NCI-H1417 (cell line): ENCODE results near the gene SLC35B4.
"Not testable (repeated sequence)": the region's sequence is repeated elsewhere in the genome, so short reads cannot be mapped to it uniquely, and the experiment has no call there.

Source experiments
- DNase-seq, 3 experiments: peaks; one replicate each; lab custom pipeline; 2025; lab: John Stamatoyannopoulos, UW

Gene SLC35B4

DNA sequence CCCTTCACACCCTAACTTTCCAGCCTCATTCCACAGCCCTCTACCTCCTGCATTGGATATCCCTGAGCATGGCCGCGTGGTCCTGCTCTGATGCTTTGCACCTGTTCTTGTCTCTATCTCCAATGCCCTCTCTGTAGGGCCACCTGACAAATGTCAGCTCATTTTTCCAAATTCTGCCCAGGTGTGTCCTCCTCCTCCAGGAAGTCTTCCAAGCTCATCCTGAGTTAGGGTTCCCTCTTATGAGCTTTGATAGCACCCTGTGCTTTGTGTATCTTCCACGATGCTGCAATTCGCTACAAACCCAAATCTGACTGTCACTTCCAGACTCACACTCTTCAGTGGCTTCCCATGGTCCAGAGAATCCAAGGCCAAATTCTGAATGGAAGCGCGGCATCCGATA lies 14.7 kb upstream of the SLC35B4 start:
- no peak for DNase-seq

DNA sequence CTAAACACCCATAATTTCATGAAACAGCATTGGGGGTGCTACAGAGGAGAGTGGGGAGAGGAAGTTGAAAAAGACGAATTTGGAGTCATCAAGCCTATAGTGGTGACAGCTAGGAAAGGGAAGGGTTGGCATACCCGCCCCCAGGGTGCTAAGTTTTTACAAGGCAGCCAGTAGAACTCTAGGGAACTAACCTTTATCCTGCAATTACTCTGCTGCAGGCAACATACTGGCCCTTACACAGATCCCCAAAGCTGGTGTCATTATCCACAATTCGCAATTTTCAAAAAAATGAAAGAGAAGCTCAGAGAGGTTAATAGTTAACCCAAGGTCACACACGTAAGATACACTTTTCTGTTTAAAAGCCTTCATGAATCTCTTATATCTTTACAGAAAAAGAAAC lies 14.2 kb upstream of the SLC35B4 start:
- DNase-seq = no peak

DNA sequence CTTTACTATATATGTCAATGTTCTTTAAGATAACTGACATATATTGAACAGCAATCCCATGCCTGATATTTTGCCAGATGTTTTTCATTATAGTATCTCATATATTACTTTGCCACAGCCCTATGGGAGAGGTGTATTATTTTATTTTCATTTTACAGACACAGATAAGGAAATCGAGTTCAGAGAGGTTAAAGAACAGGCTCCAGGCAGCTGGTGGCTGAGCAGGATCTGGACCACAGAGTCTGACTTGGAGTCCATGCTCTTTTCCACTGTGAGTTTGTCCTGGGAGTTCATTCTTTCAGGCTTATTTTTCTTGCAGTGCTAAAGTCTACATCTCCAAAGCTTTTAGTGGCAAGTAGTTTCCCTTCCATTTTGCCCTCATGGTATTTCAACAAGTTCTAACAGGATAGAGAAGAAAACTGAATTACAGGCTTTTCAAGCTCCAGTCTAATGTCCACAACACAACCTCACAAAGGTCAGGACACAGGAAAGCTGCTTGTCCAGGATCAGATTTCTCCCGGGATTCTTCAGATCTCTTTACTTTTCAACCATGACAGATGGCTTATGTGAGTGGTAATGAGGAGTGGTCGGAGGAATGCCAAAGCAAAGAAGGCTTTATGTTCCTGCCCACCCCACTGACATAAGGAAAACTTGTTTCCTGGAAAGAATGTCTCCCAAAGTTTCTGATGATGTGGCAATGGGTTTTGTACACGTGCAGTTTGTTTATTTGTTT lies 13.1 kb upstream of the SLC35B4 start:
- DNase-seq = no peak

DNA sequence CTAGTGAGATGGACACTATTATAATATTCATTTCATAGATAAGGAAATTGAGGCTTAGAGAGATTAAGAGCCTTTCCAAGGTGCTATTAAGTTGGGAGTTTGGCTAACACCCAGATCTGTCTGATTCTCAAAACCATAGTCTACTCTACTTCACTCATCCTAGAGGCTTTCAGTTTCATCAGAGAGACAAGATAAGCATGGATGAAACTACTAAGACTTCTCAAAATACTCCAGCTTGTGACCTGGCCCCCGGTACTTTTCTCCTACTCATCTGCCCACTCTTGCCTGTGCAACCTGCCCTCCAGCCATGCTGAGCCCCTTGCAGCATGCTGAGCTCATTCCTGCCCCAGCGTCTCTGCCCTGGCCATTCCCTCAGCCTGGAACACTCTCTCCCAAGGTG lies 12.2 kb upstream of the SLC35B4 start:
- DNase-seq = no peak

DNA sequence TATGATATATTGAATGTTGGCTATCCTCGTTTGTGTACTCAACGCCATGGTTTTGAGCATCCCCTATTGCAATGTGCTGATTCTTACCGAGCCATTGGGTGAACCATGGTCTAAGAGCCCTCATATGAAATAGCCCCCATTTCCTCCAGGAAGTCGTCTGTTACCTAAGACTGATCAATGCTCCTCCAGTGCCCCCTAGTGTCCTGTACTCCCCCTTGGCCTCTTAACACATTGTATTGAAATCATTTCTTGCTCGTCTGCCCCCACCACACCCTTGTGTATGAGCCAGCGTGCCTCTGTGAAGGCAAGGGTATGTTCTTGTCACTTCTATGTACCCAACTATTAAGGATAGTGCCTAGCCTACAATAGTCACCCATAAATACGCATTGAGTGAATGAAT lies 11.2 kb upstream of the SLC35B4 start:
- peak; percentile 49 to 76 (median 52) for DNase-seq

DNA sequence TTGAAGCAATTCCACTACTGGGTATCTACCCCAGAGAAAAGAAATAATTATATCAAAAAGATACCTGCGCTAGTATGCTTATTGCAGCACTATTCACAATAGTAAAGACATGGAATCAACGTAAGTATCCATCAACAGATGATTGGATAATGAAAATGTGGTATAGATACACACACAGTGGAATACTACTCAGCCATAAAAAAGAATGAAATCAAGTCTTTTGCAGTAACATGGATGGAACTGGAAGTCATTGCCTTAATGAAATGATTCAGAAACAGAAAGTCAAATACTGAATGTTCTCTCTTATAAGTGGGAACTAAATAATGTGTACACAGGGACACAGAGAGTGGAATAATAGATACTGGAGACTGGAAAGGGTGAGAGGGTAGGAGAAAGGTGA lies 7.4 kb upstream of the SLC35B4 start:
- DNase-seq = no peak

DNA sequence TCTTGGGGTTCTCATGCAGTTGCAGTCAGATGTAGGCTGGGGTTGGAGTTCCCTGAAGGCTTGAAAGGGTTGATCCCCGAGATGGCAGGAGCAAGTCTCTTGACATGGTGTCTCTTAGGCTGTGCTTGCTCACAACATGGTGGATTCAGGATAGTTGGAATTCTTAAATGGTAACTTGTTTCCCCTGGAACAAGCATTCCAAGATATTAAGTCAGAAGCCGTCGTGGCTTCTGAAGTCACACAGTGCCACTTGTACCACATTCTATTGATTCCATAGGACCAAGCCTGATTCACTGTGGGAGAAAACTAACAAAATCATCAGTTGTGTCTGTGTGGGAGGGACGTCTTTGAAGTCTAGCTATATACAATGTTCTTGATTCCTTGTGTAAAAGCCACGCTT lies 3.5 kb upstream of the SLC35B4 start:
- DNase-seq = no peak

DNA sequence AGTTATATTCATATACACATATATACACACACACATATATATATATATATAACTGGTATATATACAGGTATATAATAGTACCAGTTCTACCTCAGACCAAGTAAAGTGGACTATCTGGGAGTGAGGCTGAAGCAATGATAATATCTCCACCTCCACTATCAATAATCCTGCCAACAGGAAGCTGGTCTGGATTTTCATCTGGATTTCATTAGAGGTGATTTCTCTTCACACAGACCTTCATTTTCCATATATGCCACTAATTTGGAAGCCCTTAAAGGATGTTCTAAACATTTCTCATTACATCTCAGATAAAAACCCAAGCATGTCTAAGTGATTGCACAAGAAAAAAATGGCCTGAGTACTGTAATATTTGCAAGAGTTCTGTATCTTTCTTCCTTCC lies 1.7 kb upstream of the SLC35B4 start:
- DNase-seq = no peak

DNA sequence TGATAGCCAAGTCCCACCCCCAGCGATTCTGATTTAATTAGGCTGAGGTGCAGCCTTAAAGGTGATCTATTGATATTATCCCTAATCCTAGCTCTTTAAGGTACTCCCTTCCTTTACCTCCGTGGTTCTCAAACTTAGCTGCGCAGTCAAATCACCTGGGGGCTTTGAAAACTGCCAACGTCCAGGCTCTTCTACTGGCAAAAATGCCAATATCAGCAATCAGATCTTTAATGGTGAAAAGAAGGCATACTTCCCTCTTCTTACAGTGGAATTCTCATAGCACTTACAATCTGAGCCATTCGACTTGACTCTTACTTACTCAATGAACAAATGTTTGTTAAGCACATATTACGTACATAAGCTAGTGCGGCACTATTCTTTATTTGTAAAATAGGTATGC lies 704 bp upstream of the SLC35B4 start:
- no peak for DNase-seq

DNA sequence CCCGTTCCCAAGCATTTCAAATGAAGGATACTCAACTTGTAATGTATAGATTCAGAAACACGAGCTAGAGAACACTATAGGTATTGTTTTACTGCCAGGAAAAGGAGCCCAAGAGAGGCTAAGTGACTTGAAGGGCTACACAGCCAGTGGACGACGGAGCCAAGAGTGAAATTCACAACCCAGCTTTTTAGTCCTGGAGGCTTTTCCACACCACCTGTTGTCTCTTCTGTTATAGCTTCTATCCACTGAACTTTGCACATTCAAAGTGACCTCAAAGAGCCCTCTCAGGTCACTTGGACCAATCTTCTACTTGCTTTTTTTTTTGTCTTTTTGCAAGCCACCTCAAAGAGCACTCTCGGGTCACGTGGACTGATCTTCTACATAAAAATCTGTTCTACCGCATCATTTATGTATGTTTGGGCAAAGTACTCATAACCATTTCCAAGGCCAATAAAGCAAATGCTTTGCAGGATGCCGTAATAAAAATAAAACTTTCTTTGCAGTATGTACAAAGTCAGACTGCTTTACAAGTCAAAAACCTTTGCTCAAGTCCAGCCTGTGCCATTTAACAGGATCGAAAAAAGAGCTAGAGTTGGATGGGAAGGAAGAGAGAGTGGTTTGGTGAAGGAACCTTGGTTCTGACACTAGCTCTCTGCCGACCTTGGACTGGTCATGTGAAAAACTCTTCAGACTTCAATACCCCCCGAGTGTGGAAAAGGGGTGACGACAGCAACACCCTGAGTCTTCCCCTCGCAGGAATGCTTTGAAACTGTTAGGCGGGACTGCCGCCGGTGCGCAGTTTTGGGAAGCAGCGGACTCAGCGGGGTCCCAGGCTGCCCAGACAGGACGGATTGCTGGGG lies 821 bp downstream of the SLC35B4 start:
- peak in 1 of 3 experiments; percentile 65 for DNase-seq

DNA sequence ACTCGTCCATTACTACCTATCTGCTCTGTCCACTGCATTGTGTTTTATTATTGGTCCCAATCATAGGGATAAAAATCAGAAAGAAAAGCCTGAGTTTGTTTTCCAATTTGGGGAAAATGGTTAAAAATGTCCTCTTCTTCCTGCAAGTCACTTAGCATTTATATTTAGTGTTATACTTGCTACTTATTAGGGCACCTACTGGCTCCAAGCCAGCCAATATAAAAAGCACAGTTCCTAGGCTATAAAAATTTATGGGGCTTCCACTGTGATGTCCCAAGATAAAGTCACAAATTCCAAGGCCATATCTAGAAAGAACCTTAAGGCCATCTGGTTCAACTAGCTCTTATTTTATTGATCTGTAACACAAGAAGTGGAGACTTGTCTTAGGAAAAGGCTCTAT lies 3.2 kb downstream of the SLC35B4 start:
- no peak for DNase-seq

DNA sequence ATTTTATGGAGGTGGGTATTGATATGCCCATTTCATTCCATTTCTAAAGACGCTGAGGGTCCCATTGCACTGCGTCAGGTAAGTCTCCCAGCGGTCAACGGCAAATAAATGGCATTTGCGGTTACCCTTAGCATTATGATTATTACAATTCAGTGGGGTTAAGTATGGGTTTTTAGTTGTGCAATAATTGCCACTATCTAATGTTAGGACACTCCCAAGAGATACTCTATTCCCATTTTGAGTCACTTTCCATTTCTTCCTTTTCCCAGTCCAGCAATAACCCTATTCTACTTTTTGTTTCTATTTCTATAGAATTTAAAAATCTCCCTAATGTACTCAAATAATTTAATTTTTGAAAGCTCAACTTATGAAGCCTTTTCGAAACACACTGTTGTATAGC lies 4.0 kb downstream of the SLC35B4 start:
- no peak for DNase-seq

DNA sequence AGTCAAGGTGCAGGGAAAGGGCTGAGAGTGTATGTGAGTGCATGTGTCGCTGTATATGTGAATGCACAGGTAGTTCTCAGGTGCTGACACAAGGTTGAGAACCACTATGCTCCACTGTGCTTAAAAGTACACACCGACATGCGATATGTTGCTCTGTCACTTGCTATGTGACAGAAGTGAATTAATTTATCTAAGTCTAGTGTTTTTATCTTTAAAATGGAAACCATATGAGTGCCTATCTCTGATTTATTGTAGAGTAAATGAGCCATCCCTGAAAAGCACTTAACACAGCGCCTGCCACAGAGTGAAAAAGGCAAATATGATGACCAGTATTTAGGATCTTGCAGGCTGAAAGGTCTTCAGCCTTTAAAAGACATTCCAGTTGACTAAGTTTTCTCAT lies 4.9 kb downstream of the SLC35B4 start:
- peak in 1 of 3 experiments; percentile 70 for DNase-seq

DNA sequence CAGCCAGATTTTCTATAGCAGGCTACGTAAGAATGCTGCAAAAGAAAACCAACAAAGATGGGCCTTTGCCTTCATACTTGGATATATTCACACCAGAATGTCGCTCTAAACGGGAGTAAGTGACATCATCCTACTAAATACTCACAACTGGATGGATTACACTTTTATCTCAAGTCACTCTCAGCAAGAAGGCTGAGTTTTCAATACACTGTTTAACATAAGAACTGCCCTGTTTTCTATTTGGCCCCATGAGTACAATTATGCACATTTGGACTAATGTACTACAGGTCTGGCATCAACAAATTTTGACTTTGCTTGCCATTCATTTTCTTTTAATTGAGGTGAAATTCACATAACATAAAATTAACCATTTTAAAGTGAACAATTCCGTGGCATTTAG lies 8.2 kb downstream of the SLC35B4 start:
- DNase-seq = no peak

DNA sequence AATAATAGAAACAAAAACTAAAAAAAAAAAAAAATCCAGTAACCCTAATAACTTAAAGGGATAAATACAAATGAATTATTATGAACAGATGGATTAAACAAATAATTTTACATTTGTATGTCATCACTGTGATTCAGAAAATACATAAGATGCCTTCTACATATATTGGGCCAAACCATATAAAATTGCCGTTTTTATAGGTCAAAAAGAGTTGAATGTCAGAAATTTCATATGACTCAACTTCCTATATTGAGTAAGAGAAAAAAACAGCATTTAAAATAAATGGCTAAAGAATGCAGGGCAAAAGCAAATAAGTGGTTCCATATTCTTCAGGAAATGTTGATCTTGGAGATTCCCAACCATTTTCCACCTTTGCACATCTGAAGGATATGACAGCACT lies 9.4 kb downstream of the SLC35B4 start:
- no peak for DNase-seq

DNA sequence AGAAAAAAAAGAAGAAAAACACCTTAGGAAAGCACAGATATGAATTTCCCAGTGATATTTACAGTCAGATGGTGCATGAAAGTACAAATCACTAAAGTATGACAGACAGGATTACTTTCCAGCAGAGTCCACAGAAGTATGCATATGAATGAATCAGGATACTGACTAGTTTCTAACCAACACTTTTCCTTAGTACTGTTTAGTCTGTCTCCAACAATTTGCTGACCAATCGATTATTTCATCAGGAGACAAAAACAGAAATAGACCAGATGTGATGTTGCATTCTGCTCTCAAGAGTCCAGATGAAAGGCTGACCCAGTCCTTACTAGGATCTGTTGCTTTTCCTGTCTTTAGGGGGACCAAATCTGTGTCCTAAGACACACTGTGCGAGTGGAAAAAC lies 14.6 kb downstream of the SLC35B4 start:
- no peak for DNase-seq

DNA sequence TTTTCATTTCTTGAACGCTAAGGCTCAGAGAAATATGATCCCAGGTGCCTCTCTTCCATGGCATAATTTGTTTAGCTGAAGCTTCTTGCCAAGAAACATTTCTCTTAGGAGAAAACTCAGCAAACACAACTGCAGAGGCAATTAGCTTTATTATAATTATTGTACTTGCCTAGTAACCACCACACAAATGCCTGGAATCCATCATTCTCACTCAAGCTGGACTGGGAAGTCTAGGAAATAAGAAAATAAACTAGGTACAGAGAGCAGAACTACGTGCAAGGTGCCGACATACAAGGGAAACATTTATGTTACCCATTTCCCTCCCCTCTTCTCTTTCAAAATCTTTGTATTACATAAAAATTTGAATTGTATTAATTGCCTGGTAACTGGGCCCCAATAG lies 15.1 kb downstream of the SLC35B4 start:
- no peak for DNase-seq

DNA sequence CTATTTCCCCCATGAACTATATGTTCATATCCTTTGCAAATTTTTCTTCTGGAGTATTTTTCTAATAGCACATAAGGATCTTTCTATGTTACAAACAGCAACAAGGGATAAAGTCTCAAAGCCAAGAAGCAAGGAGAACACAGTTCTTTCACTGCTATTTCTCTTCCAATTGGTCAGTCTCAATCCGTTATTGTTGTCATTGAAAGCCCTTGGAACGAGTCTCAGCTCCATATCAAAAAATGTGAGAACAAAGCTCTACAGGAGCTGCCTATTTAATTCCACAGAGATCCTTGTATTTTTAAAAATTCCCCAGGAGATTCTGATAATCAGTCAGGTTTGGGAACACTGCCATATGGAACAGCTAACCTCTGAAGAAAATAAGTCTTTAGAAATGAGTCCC lies 15.7 kb downstream of the SLC35B4 start:
- DNase-seq = no peak

DNA sequence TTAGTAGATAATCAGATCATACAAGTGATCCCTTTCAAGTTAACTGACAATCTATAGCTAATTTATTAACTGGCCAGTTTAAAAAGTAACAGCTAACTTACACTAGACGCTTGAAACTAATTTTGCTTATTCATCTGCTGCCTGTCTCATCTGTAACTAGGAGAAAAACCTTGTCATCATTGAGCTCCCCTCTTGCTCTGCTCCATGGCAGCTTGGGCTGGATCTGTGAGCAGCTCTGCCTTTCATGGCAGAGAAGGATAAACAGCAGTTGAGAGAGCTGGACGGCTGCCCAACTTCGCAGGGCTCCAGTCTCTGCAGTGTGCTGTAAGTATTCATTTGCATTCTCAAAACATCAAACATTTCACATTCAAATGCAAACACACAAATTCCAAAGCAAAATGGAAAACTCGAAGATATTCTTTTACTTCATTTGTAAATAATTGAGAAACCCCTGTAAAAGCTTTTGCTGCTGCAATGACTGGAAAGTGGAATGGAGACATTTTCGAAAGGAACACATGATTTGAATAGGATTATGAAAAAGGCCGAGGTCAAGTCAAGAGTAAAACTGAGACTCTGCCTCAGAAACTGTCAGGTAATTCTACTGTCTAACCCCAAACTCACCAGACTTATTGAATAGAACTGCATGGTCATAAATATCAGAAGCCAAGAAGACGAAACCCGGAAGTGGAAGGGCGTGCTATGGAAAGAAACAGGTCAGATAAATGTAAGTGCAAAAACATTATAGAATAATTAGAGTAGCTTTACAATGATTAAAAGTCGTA lies 17.6 kb downstream of the SLC35B4 start:
- DNase-seq = peak in 1 of 3 experiments; percentile 15

DNA sequence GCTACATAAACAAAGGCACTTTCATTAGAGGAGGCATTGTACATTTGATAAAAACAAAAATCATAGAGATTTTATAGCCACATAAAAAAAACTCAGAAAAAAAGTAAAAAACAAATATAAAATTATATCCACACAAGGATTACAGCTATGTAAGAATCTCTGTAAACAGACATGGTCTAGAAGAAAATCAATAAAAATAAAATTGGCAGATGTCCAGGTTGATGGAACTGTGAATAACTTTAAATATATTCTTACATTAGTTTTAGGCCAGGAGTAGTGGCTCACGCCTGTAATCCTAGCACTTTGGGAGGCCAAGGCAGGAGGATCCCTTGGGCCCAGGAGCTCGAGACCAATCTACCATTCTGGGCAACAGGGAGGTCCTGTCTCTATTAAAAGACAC lies 19.2 kb downstream of the SLC35B4 start:
- no peak for DNase-seq

DNA sequence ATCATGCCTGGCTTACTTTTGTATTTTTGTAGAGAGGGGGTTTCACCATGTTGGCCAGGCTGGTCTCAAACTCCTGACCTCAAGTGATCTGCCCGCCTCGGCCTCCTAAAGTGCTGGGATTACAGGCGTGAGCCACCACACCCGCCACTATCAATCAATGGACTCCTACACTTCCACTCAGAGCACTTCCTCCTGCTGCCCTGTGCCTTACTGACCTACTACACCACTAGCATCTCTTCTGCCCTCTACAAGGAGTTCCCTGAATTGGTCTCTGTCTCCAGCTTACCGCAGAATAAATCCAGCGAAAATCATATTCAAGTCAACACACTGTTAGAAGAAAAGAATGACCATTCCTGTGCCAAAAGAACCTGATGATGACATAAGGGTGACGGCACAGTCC lies 20.7 kb downstream of the SLC35B4 start:
- not testable (repeated sequence) for DNase-seq

DNA sequence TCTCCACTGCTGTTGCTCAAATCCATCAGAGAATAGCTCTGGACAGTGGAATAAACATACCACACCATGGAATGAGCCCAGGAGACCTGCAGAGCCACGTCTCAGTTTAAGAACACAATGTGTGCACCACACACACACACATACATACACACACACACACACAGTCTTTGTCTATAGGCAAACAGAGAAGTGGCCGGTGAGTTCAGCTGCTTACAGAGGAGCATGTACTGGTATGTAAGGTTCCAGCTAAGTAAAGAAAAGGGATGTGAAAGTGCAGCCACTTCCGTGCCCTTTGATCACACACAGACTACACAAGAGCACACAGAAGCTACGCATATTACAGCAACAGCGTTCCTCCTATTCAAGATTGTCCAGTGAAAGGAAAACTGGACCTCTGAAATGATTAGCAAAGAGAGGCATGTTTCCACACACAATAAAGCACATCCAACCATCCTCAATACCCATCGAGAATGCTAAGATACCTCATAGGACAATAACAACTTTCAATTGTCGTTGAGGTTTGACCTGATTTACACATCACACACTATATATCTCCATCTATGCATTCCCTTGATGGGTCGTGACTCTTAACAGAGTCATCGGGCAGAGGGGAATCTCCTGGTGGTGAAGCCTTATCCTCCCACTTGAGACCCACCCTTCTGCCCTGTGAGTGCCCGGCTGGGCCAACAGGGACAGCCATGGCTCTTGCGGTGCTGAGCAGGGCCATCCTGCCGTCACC lies 23.6 kb downstream of the SLC35B4 start:
- DNase-seq = no peak
